Stimulated activated CD8-positive, alpha-beta memory T cell treated with anti-CD3 and anti-CD28 coated beads, Interleukin-15, amount 100 ng/mL, for 4 hours (primary cell): Measurements from ENCODE around the gene SFXN5.

Experiments
- DNase-seq, 2 donors: peaks; one replicate each; pipeline ENCODE4 v3.0.0-alpha.2; 2020; ENCODE audit warnings: low read depth in 2 of 2

Gene SFXN5

DNA sequence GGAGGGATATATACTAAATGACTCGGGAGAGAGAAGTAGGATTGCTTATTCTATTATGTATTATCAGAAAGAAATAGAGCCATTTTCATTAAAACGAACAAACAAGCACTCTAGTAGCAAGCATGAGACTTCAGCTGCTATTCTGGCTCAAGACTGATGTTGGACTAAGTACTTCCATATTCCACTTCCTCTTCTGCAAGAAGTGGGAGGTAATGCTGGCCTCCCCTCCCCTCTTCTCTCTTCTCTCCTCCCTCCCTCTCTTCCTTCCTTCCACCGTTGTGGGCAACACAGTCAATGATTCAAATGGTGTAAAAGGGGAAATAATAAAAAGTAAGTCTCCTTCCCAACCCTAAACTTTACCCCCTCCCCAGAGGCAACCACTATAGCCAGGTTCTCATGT is 91.6 kb downstream of the SFXN5 start:
- DNase-seq: no peak

DNA sequence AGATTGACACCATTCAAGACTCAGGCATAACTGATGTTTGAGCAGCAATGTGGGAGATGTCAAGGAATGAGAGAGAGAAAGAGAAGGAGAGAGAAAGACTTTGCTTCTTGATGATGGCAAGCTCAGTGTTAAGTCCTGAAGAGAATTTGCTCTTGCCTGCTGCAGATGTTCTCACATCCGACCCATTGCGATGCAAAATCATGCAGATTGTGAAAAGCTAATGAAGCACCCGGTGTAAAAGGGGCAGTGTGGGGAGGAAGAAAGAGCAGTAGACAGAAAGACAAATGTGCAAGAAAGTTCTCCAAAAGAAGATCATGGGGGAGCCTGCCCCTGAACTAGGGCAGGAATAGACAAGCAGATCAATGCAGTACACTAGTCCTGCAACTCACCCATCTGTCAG is 96.5 kb downstream of the SFXN5 start:
- DNase-seq: no peak

DNA sequence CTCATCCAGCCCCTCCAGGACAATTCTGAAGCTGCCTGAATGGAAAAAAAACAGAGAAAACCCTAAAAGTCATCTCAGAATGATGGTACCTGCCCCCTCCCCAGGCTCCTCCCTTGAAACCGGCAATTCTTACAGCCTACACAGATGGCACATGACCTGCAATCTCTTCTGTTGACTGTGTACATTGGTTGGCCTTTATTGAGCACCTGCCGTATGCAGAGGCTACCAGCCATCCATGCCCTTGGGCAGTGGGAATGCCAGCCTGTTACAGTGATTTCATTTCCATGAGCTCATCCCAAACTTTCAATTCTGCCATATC is 97.1 kb downstream of the SFXN5 start:
- no peak for DNase-seq

DNA sequence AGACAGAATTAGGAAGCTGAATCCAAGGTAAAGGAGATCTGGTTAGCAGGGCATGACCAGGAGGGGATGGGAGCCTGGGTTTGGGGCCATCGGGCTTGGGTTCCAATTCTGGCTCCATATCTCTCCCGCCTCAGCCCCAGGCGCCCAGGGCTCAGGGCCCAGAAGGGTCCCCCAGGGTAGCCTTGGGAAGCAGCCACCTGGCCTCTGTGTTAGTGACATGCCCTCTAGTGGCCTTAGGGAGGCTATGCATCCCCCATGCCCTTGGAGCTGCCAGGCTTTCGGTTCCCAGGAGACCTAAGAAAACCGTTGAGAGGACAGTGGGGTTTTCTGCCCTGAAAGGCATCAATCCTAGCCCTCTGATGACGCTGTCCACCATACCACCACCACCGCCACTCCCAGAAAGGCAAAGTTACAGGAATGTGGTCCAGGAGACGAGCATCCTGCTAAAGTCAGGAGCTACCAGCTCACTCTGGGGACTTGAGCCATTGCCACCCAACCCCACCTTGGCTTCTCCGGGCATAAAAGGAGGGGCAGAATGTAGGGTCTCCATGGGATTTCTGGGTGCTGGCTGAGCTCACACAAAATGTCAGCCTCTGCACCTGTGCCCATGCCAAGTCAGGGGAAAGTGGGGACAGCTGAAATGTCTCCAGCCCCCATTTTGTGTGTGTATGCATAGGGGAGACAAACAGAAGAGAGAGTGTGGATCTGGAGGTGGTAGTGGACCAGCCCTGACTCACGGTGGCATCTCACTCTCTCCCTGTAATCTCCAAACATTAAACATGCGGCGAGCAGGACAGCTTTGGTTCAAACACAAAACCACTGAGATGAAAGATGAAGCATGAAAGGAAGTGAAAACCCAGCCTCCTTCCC is 97.7 kb downstream of the SFXN5 start:
- no peak for DNase-seq

DNA sequence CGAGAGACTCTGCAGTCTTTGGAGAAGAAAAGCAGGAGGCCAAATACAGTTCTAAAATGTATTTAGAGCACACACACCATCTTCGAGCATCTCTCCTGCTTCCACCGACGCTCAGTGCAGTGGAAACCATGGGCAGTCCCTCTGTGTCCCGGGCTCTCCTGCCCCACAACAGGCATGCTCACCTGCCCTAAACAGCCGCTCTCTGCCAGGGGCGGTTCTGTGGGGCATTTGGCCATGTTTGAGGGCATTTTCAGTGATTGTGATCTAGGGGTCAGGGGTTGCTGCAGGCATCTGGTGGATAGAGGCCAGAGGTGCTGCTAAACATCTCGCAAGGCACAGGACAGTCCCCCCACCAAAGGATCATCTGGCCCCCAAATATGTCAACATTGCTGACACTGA is 98.4 kb downstream of the SFXN5 start:
- DNase-seq: no peak

DNA sequence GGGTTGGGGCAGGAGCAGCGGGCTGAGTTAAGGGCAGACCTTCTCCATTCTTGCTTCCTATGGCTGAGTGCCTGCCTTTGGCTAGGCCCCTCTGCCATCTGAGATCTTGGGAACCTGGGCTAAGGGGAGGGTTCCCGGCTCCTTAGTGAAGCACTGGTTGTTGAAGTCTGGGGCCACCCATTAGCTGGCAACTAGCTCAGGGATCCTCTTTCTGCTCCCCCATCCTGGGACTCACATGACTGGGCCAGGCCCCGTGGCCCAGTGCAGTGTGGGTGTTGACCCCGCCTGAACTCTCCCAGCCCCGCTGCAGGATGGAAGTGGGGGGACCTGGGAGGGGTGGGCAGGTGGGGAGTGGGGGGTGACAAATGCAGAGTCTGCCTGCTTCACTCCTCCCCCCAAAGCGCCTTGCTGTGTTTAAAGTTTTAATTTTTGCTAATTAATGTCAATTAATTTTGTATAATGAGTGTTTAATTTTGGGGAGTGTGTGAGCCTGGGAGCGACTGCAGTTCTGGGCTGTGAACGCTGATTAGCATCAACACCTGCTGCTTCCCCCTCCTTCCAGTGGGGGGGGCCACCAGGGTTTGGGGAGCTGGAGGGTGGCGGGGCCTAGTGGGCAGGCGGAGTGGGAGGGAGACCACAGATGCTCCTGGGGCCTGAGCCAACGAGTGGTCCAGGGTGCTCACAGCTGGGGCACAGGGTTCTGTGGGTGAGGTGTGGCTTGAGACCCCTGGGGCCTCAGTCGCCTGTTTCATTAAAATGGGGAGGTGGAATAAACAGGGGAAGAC is 99.0 kb downstream of the SFXN5 start:
- DNase-seq: no peak

DNA sequence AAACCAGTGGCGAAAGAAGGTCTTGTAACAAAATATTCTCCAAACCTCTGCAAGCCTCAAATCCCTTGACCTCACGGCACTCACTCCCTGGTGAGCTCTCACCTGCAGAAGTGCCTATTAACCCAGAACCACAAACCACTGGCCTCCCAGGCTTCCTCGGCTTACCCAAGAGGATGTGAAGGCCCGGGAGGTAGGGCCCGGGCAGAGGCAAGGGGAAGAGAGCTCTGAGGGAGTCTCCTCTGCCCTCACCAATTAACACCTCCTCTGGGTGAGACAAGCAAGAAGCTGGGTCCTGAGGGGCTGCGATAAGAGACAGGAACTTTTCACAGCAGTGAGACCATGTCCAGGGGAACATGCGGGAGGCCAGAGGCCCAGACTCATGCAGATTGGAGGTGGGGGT is 100.5 kb downstream of the SFXN5 start:
- no peak for DNase-seq

DNA sequence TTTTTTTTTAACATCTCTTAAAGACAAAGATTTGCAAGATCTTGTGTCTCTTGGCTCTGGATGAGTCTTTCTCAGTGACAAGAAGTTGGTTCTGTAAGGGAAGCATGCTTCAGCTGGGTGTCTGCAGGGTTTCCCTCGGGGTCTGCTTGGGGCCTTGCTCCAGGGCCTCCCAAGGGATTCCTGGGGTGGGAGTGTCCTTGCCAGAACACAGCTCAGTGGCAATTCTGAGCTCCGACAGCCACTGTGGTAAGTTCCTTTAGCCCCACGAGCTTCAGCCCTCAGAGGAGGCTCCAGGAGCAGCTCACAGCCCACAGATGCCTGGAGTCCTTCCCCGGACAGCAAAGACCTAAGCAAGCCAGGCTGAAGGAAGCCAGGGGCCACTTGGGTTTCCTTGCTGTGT is 101.8 kb downstream of the SFXN5 start:
- no peak for DNase-seq

DNA sequence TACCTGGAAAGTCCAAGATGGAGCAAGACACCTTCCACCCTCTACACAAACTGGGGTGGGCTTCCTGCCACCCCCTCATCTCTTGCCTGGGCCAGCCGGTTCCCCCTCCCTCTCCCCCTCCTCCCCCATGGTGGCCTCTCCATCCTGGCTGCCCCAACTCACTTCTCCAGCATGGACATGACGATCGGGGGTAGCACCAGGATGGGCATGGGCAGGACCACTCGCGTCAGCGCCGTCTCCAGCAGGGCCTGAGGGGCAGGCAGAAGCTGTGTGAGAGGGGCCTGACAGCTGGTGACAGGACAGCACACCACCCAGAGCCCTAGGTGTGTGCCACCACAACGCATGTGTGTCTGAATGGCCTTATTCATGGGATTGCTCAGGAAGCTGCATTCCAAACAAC is 103.2 kb downstream of the SFXN5 start:
- DNase-seq: no peak

DNA sequence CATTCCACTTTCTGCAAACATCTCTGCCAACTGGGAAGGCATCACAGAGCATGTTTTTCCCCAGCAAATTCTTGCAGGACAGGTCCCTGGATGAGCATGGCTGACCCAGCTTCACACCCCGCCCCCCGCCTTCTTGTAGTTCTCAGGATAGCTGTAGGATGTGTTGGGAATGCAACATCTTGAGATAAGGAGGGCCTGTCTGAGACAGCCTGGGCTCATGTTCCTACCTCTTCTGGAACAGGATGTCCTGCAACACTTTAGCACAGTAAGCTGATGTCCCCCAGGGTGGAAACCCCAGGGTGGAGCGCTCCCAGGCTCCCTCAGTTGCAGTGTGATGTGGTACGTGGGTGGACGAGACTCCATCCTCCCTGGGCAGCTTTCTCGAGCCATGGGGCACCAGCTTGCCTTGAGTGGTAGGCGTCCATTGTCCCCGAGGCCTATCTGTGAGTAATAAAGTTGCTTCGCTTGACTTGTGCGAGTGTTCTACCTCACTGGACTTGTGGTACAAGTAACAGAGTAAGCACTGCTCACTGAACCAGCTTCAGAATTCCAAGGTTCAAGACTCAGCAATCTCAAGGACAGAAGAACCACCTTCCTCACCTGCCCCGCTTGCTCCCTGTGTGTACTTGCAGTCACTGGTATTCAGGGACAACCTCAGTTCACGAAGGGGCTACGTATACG is 105.6 kb downstream of the SFXN5 start:
- DNase-seq: no peak

DNA sequence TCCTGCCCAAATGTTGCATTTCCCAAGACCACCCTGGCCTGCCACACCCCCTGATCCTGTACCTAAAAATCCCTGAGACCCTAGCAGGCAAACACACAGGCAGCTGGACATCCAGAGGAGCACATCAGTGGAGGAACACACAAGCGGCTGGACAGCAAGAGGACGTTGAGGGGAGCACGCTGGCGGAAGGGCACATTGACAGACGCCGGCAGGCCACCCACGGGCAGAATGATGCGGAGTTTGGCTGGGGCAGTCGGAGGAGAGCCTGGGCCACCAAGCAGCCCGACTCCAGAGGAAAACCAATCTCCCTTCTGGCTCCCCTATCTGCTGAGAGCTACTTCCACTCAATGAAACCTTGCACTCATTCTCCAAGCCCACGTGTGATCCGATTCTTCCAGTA is 106.5 kb downstream of the SFXN5 start:
- no peak for DNase-seq

DNA sequence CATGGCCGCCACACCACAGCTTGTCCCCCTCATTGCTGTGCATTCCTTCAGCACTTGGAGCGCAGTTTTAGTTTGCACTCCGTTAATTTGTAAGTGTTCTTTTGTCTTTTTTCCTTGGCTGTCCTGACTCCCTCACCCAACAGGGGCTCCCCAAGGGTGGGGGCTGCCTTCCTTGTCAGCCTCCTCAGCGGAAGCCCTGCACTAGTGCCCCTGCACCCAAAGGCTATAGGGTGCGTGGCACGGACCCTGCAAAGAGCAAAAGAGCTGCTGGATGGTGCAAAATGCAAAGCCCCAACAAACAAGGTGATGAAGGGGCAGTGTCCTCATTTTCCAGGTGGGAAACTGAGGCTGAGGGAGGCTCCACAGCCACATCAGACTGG is 107.4 kb downstream of the SFXN5 start:
- DNase-seq: no peak

DNA sequence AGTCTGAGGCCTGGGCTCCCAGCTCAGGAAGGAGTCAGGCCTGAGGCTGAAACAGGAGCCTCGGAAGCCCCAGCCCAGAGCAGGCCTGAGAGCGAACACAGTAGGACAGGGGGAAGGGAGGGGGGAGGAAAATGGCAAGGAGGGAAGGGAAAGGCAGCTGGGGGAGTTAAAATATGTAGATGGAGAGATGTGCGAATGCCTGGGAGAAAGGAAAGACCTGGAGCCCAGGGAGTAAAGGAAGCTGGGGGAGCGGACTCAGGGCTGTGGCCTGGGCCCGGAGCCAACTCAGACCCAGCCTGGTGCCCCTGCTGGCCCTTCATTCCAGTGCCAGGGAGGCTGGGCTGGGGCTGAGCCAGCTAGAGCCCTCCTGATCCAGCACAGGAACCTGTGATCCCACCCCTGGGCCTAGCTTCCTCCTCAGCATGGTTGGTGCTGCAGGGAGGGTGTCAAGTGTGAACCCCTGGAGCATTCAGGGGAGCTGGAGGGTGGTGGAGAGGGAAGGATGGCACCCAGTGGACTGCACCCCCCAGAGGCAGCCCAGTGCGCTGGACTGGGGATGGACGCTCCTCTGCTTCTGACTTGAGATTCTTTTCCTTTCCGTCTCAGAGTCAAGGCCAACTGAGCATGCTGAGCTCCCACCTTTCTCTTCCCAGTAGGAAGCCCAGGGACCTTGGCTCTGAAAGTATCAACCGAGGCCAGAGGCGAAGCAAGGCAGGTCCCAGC is 107.9 kb downstream of the SFXN5 start:
- DNase-seq: no peak

DNA sequence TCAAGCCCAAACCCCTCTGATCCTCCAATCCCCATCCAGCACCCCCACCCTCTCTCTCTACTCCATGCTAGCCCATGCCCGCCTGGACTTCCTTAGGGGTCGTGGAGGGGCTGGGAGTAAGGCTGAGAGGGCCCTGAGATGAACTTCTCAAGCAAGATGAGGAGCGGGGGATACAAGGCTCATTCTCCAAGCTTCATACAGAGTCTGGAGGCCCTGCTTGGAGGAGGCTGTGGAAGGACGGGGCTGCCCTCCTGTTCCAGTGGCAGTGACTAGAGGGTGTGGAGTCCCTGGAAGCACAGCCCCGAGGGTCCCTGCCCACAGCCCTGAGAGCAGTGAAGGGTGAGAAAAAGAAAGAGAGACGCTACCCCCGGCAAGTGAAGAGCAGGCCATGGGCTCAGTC is 108.6 kb downstream of the SFXN5 start:
- DNase-seq: no peak

DNA sequence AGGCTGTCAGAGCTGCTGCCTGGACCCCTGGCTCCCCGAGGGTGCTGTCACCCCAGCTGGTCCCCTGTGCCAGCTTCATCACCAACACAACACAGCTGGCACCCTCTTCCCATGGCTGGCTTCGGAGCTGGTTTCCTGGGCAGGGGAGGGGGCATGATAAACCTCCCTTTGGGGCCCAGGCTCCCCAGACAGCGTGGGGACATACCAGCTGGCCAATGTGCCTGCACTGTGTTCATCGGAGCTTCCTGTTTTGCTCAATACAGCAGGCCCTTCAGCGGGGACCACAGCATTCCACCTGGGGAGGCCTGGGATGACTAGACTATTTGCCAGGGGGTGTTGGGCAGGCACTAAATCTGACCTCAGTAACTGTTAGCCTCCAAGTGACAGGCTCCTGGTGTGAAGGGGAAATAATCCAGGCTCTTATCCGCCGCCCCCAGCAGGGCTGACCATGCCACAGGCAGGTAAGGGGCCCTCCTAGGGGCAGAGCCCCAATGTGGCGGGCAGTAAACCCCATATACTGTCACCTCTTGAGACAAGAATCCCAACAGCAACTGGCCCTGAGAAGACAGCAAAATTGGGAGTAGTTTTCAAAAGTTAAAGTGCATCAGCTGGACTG is 109.6 kb downstream of the SFXN5 start:
- DNase-seq: no peak

DNA sequence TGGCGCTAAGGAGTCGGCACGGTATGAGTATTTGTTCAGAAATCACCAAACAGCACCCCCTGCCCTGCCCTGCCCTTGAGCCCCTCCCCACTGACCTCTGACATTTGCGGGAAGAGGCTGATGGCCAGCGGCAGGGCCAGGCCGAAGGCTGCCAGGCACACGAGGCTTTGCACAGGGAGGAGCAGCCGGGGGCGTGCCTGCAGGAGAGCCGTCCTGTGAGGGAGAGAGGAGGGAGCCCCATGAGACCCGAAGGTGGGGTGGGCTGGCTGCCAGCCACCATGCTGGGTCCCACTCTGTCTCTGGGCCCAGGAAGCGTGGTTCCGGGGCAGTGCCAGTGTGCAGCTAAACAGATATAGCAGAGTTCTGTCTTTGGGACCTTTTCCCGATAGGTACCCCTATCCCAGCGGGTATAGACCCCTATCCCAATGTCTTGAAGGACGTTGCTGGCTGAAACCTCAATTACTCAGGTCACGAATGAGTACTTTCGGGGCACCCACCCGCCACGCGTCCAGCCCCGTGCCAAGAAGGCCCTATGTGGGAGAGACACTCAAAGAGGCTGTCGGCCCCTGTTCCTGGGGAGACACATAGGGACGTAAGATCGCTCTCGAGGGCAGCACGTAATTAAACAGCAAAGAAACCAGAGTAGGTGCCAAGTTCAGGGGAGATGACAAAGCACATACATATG is 110.3 kb downstream of the SFXN5 start:
- no peak for DNase-seq

DNA sequence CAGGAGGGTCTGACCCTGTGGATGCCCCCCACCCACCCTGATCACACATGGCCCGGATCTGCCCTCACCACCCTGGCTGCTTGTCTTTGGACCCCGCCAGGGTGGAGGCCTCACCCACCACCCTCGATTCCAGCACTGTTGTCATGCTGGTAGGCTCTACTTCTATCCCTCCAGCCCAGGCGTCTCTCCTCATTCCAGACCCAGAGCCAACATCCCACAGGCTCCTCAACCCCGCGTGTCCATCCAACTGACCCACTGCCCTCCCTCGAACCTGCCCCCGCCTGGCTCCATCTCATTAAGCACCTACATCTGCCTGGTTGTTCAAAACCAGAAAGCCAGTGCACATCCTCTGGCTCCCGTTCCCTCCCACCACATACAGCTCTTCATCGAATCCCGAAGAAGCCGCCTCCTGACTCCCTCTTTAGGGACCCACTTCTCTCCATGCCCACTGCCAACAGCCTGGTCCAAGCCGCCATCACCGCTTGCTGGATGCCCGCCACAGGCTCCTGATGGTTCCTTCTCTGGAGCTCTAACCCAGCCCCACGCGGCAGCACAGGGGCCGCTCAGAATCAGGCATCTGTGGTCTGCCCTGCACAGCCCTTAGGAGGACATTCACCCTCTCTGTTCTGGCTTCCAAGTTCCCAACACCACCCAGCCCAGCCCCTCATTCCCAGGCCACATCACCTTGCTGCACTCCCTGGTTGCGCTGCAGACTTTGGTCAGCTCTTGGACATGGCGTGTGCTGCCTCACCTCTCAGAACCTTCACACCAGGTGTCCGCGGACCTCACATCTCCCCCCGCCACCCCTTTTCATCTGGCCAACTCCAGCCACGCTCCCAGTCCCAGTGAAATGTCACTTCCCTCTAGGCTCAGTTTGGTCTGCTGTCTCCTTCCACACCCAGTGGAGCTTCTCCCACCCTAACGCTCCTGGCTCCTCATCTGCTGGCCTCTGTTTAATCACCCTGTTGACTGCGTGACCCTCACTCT is 111.2 kb downstream of the SFXN5 start:
- DNase-seq: no peak

DNA sequence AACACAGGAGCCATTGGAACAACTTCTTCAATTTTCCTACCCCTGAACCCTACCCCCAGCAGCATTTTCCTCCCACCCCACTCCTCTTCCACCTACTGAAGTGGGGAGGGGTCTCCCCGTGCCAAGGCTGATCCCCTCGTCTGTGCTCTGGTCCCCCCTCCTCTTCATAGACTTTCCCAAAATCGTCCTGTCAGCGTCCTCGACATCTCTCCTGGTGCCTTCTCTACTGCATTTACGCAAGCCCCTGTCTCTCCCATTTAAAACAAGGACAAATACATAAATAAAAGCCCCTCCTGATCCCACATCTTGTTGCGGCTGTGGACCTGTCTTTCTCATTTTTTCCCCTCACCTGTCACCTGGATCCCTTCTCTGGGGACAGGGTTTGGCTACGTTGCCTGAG is 112.0 kb downstream of the SFXN5 start:
- no peak for DNase-seq

DNA sequence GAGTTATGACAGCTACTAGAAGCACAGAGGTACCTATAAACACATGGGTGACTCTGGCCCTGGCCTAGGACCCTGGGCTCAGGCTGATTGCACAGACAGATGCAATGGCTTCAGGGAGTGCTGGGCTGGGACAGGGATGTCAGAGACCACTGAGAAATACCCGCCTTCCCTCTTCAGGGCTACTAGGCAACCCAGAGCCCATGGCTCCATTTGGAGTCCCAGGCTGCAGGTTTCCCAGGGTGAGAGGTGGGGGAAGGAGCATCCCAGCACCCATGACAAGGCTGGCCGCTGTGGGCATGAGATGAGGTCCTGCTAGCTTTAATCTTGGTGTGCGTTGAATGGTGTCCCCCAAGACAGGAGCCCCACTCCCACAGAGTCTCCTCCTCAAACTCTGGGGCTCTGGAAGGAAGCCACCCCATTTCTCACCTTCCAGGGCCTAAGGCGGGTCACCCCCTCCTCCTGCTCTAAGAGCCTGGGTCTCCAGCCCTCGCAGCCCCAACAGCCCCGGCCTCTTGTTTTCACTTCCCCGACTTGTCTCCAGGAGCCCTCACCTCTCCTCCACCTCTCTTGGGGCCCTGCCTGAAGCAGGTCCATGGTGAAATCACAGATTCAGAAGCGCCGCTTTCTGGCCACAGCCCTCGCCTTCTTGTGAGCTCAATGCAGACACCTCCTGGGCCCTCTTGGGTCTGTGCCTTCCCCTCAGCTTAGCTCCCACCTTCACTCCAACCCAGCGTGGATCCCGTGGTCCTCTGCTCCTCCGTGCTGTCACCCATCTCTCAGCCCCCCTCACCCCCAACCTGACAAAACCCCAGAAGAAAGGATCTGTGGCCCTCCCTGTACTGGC is 112.7 kb downstream of the SFXN5 start:
- no peak for DNase-seq
